Bronchial epithelial cell (primary cell): ENCODE data around the gene YWHAH. TPM values are rescaled to one million over a fixed set of nuclear protein-coding genes. Genes with fewer than 3 reads are reported as not detected.

Experiments used
- DNase-seq: peaks from one replicate; pipeline ENCODE4 v3.0.0-alpha.2; 2010; ENCODE audit warnings: low read depth
- FAIRE-seq: peaks from 2 replicates; lab custom pipeline; 2011; peaks lifted over from hg19 to GRCh38; lab: Jason Lieb, UNC
- H3K27me3 ChIP-seq: 2 replicates; pipeline ENCODE4 v1.5.1; 2011; ENCODE audit warnings: low read length; ENCODE audit not compliant: control insufficient read depth, insufficient read depth
- H3K36me3 ChIP-seq: 2 replicates; pipeline ENCODE4 v1.5.1; 2011; ENCODE audit warnings: low read length; ENCODE audit not compliant: control insufficient read depth, insufficient read depth
- H3K4me3 ChIP-seq: 2 replicates; pipeline ENCODE4 v1.5.1; 2011; ENCODE audit warnings: mild to moderate bottlenecking, low read depth, low read length, control low read depth
- CTCF ChIP-seq: IDR thresholded peaks from 2 replicates; pipeline ENCODE4 v1.5.1; 2011; ENCODE audit warnings: mild to moderate bottlenecking, moderate library complexity, low read length, control low read depth, inconsistent platforms; ENCODE audit not compliant: insufficient read depth, severe bottlenecking
- total RNA-seq: library from RNA; depleted of rRNA; stranded (reverse); fragments of >200 nt; gene quantifications from 2 replicates; pipeline ENCODE4 v1.2.1, GENCODE V29; 2014

The YWHAH gene
- total RNA-seq, 1 donor from 2014 or later, result 61.9 TPM

- Histone ChIP-seq H3K4me3 (no peak overlapping the region), H3K27me3 (no peaks in the 10 kb centered on the region), H3K36me3 (peaks cover 7% of the 10 kb centered on the region)
- DNase-seq, result no peak
- TF ChIP-seq CTCF, result no peak
- FAIRE-seq, result no peak
These were observed 44.7 kb upstream of the YWHAH start for GRCh38 chr22:31899669-31900068.

- H3K4me3 ChIP-seq, result no peak overlapping the region
- no peaks in the 10 kb centered on the region for H3K27me3 ChIP-seq
- TF ChIP-seq CTCF, result no peak
- peaks cover 7% of the 10 kb centered on the region for H3K36me3 ChIP-seq
- DNase-seq (no peak), FAIRE-seq (no peak)
These were observed 42.8 kb upstream of the YWHAH start for GRCh38 chr22:31901388-31902137.

DNA sequence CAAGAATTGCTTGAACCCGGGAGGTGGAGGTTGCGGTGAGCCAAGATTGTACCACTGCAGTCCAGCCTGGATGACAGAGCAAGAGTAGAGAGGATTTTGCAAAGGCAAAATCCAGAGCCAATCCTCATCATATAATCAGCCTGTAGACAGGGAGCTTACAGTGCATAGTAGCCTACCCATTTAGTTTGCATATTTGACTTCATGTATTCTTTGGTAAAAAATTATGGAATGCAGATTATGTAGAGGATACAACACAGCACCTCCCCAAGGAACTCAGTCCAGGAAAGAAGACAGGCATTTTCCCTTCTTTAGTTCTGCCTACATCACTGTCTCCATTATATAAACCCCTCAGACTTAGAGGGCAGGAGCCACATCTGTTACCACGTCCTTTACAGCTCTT, 39.7 kb upstream of the YWHAH start:
- no peak for DNase-seq
- no peak for TF ChIP-seq CTCF
- H3K4me3 ChIP-seq, result no peak overlapping the region
- H3K27me3 ChIP-seq, result no peaks in the 10 kb centered on the region
- H3K36me3 ChIP-seq, result peaks cover 9% of the 10 kb centered on the region
- no peak for FAIRE-seq

DNA sequence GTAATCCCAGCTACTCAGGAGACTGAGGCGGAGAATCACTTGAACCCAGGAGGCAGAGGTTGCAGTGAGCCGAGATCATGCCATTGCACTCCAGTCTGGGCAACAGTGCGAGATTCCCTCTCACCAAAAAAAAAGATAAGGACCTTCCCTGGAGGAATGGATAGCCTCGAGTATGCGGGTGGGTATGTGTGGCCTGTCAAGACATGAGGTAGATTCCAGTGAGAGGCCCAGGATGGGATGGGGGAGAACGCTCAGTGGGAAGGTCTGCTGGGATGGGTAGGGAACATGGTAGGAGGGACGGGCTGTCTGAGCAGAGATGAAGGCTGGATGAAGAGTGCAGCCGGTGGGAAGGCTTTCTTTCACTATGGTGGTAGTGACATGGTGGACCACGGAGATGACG, 39.0 kb upstream of the YWHAH start:
- Histone ChIP-seq H3K27me3 (no peaks in the 10 kb centered on the region), H3K36me3 (peaks cover 9% of the 10 kb centered on the region), H3K4me3 (no peak overlapping the region)
- no peak for TF ChIP-seq CTCF
- DNase-seq, result no peak
- FAIRE-seq, result no peak

DNA sequence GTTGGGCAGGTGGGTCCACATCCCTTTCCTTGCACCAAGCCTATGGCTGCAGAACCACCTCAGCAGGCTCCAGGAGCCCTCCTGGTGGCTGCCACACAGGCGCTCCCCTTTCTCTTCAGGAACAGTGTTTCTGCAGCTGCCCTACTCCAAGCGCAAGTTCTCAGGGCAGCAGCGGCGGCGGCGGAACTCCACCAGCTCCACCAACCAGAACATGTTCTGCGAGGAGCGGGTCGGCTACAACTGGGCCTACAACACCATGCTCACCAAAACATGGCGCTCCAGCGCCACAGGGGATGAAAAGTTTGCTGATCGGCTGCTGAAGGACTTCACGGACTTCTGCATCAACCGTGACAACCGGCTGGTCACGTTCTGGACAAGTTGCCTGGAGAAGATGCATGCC, 38.2 kb upstream of the YWHAH start:
- no peaks in the 10 kb centered on the region for H3K27me3 ChIP-seq
- H3K36me3 ChIP-seq, result peaks cover 9% of the 10 kb centered on the region
- TF ChIP-seq CTCF, result no peak
- DNase-seq, result no peak
- no peak overlapping the region for H3K4me3 ChIP-seq
- FAIRE-seq, result no peak

GRCh38 chr22:31906569-31906968, 37.8 kb upstream of the YWHAH start:
- TF ChIP-seq CTCF, result no peak
- DNase-seq (no peak), FAIRE-seq (no peak)

More at GRCh38 chr22:31906569-31906968, 37.8 kb upstream of the YWHAH start:
- Histone ChIP-seq H3K4me3 (no peak overlapping the region), H3K36me3 (peaks cover 9% of the 10 kb centered on the region), H3K27me3 (no peaks in the 10 kb centered on the region)
